ENCODE data around the gene PHLDB1.
"Not testable (repeated sequence)": the region's sequence is repeated elsewhere in the genome, so short reads cannot be mapped to it uniquely, and the experiment has no call there.

The PHLDB1 gene

GRCh38 chr11:118606157-118606843 lies 1.1 kb upstream of the PHLDB1 start:
- no peak for DNase-seq

GRCh38 chr11:118606844-118607228 lies 579 bp upstream of the PHLDB1 start:
- DNase-seq = no peak

- DNase-seq = peak; percentile 87
Measured at GRCh38 chr11:118608360-118609227, 1.2 kb downstream of the PHLDB1 start.

GRCh38 chr11:118609380-118610224 lies 2.2 kb downstream of the PHLDB1 start:
- peak; percentile 41 for DNase-seq

- no peak for DNase-seq
Measured at GRCh38 chr11:118610225-118610772, 2.9 kb downstream of the PHLDB1 start.

- DNase-seq = peak; percentile 70
Measured at GRCh38 chr11:118610773-118611432, 3.5 kb downstream of the PHLDB1 start.

GRCh38 chr11:118611433-118611795 lies 4.0 kb downstream of the PHLDB1 start:
- DNase-seq = not testable (repeated sequence)

- peak; percentile 28 for DNase-seq
Measured at GRCh38 chr11:118612378-118612777, 5.0 kb downstream of the PHLDB1 start.

GRCh38 chr11:118614511-118614910 lies 7.1 kb downstream of the PHLDB1 start:
- no peak for DNase-seq

- DNase-seq = peak; percentile 53
Measured at GRCh38 chr11:118615282-118615975, 8.0 kb downstream of the PHLDB1 start.

- DNase-seq = no peak
Measured at GRCh38 chr11:118615976-118616371, 8.6 kb downstream of the PHLDB1 start.

- DNase-seq = peak; percentile 71
Measured at GRCh38 chr11:118618115-118618990, 10.9 kb downstream of the PHLDB1 start.

- peak; percentile 84 for DNase-seq
Measured at GRCh38 chr11:118618991-118619375, 11.6 kb downstream of the PHLDB1 start.

GRCh38 chr11:118619444-118620197 lies 12.2 kb downstream of the PHLDB1 start:
- DNase-seq = peak; percentile 98

- DNase-seq = no peak
Measured at GRCh38 chr11:118620529-118621070, 13.2 kb downstream of the PHLDB1 start.

GRCh38 chr11:118621071-118621783 lies 13.8 kb downstream of the PHLDB1 start:
- peak; percentile 92 for DNase-seq

GRCh38 chr11:118621784-118622375 lies 14.5 kb downstream of the PHLDB1 start:
- no peak for DNase-seq
